IPS-NIHi7 (cell line): Measurements from ENCODE around the gene TPMT.
"Not testable (repeated sequence)": the region's sequence is repeated elsewhere in the genome, so short reads cannot be mapped to it uniquely, and the experiment has no call there.

ENCODE experiments used
- DNase-seq: peaks from one replicate; pipeline ENCODE4 v3.0.0; 2012; ENCODE audit warnings: mixed read lengths; ENCODE audit errors: extremely low spot score

The TPMT gene

DNA sequence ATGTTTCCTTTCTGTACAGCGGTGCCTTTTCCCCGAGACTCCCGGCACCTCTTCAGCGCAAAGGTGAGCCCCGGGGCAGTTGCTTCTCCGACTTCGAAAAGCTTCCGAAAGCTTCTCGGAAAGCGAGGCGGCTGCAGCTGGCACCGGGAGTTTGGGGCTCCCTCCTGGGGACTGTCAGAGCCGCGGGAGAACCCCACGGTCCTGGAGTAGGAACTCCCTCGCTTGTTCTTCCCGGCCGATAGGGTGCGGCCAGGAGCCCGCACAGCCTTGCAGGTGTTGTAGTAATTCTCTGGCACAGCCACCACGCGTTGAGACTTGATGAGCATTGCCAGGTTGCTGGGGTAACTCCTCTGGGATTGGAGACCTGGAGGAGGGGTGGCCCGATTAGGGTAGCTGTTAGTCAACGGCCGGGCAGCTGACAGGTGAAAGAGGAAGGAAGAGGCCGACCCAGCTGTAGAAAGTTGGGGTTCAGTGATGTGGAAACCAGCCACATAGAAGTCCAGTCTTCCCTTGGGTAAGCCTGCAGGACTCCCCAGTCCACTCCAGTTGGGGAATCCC is 1.1 kb upstream of the TPMT start:
- DNase-seq, result peak; percentile 80

DNA sequence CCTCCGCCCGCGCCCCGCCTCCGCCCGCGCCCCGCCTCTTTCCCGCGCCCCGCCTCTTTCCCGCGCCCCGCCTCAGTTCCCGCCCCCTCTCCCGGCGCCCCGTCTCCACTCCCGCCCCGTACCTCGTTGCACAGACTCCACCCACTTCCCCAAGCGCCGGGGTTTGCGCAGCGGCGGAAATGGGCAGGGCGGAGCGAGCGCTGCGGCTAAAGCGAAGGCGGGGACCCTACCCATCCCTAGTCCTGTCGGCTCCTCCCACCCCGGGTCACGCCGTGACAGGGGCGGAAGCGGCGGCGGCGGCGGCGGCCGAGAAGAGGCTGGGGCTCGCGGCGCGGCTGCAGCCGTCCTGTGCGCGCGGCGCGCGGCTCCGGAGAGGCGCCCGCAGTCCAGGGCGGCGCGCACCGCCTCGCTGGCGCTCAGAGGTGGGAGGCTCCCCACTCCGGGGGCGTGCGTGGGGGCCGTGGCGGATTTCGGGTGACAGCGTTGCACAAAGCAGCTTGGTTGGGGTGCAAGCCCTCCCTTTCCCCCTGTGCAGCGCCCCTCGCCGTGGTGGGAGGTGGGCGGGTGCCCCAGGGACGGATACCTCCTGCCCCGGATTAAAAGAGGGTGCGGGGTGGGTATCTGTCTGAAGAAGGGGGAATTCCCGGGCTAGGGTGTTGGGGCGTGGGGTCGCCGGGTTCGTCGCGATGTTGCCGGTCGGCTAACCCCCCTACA is 430 bp upstream of the TPMT start, which contains the start of gene KDM1B:
Gene KDM1B, plus strand, starts transcription at position 273 of the 714 bp plus-strand sequence. CDS start 4,474 bp downstream, outside the sequence.
- peak; percentile 99 for DNase-seq

DNA sequence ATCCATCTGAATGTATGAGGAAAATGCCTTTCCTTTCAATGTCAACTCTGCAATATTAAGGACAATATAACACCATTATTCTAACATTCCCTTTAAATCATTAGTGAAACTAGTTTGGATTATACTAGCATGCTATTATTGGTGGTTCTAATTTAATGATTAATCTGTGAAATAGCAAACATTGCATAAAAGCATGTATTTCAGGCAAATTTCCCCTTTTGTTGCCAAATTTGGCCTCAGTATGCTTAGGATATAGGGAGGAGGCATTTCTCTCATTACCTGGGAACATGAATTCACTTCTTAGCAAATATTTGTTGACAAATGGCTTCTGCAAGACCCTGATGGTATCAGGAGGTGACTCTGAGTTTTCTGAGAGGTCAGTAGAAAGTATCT is 1.6 kb downstream of the TPMT start:
- no peak for DNase-seq

DNA sequence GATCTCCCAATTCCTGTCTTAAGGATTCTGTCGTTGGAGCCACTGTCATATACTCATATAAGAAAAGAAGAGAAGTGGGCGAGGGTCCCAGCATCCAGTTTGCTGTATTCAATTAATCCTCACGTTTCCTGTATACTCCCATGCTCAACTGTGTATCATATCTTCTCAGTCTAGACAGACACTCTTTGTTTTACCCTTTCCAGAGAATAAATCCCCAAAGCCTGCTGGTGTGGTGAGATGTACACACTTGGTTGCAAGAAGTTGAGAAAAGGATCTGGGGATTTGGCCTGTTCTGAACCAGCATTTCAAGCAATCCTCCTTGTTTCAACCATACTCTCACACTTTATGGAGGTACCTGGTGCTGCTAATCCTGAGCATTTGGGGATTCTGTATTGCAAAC is 3.1 kb downstream of the TPMT start:
- DNase-seq, result no peak

DNA sequence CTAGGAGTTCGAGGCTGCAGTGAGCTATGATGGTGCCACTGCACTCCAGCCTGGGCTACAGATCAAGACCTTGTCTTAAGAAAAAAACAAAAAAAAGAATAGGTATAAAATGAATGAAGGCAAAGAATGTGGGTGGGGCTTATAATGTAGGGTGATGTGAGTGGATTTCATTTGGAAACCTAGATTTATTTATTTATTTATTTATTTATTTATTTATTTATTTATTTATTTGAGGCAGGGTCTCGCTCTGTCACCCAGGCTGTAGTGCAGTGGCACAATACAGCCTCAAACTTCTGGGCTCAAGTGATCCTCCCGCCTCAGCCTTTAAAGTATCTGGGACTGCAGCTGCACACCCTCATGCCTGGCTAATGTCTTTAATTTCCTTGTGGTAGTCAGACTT is 3.5 kb downstream of the TPMT start:
- DNase-seq, result not testable (repeated sequence)

DNA sequence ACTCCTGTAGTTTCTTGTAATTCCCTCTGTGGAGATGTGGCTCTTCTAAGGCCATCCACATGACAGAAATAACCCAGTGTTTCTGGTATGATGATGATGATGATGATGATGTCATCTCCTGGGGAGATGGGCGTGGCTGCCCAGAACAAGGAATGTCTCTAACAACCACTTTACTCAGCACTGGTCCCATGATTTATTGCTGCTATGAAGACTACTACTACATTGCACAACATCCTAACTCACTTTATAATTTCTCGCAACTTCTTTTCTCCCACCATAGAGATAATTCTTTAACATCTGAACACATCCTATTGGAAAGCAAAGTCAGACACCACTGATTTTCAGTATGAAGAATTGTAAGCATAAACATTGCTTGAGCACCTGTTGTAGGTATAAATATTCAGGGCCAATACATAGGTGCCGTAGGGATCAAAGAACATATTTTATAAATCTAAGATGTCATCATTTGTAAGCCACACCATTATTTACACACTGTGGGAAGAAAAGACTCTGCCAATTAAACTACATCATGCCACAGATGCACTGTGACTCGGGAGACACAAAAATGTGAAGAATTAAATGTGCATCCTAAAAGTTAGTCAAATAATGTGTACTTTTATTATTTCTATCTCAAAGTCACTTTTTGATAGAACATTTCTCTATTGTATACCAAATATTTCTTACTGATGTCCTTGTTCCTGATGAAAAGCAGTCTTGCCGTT is 6.4 kb downstream of the TPMT start:
- DNase-seq, result no peak

DNA sequence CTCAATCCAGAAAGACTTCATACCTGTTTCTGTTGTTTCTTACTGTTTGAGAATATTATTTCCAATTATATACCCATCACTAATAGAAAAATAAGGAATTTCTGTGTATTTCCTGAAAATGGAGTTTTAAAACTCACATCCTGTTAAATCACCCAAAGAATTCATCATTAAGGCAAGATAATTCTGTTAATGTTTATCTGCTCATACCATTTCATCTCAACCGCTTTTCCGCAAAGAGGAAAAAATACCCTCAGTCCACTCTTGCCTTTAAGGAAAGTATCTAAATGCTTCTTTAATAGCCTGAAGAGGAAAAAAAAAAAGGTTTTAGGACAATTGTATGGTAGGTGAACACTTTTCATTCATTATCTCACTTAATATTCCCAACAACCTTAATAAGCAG is 7.3 kb downstream of the TPMT start:
- DNase-seq, result no peak

DNA sequence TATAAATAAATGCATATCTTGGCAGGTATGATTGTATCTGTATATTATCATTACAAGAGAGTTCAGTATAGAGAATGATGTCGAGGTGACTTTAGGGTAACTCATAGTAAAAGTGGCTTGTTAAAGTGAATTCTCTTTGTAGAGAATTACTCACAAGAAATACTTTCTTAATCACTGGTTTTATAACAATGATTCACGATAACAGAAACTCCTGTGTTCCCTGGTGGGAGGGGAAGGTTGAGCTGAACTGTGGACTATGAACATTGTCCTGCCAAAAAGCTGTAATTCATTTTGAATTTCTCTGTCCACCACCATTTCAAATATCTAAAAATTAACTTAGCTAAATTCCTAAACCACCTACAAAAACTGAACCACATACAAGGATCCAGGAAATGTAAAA is 7.7 kb downstream of the TPMT start:
- no peak for DNase-seq

DNA sequence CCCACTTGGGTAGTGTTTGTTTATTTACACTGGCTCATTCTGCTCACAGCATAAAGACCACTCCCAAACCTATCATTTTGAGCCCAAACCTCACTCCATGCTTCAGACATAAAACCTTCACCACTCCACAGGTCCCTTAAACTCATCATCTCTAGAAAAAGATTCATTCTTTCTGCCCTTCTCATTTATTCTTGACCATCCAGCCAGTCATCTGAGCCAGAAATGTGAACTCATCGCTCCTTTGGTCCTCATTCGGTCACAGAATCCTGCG is 12.4 kb downstream of the TPMT start:
- no peak for DNase-seq

DNA sequence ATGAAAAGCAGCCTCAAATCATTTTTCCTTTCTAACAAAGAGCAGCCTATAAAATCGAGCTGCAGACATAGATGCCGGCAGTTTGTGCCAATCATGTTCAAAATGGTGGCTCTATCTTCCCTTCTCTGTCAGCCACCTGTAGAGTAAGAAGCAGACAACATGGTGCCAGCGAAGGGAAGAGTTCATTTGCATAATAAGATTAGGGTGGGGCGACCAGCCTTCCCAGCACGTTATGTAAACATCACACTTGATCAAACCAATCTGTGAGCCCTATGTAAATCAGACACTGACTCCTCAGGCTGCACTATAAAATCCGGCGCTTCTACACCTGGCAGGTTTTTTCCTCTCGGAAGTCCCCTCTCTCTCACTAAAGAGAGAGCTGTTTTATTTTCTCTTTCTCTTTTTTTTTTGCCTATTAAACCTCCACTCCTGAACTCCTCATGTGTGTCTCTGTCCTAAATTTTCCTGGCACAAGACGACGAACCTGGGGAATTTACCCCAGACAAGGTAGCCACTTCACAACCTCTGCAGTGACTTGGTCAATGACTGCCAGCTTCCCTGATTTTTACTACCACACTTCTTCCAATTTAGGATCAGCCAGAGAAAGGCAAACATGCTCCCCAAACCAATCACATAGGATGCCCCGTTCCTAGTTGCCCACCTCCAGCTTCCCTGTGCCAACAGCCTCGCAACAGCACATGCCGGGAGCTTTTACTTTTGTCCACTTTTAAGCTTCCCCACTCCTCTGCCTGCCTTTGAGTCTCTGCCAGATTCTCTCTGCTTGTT is 12.9 kb downstream of the TPMT start:
- no peak for DNase-seq

DNA sequence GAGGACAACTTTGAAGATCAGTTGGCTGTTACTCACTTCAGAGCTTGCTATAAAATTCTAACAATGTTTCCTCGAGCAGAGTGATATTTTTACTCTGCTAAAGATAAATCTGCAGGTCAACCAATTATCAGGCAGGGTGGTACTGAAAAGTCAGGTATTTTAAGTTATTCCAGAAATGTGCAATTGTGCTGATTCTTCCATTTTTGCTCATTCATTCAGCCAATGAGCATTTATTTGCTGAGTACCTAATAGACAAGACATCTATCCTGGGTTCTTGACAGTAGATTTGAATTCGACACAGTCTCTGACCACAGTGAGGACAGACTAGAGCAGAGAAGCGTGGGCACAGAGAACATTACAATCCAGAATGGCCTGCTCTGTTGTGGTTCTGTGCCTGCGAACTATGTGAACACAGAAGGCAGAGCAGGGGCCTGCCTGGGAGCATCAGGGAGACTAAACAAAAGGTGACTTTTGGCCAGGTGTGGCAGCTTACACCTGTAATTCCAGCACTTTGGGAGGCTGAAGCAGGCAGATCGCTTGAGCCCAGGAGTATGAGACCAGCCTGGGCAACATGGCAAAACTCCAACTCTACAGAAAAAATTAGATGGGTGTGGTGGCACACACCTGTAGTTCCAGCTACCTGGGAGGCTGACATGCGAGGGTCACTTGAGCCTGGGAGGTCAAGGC is 14.8 kb downstream of the TPMT start:
- DNase-seq, result no peak

DNA sequence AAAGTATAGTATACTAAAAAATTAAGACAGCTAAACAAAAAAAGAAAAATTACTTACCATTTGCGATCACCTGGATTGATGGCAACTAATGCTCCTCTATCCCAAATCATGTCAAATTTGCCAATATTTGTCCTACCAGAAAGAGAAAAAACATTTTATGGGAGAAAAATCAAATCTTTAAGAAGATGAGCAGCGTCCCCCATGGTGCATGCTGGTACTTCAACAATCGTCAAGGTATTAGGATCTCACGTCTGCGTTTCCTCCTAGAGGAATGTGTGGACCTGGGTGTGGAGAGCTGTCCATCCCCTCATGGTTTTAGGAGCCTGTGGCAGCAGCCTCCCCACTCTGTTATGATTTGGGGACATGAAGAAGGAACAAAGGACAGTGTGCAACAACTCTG is 16.0 kb downstream of the TPMT start:
- DNase-seq, result peak; percentile 19

DNA sequence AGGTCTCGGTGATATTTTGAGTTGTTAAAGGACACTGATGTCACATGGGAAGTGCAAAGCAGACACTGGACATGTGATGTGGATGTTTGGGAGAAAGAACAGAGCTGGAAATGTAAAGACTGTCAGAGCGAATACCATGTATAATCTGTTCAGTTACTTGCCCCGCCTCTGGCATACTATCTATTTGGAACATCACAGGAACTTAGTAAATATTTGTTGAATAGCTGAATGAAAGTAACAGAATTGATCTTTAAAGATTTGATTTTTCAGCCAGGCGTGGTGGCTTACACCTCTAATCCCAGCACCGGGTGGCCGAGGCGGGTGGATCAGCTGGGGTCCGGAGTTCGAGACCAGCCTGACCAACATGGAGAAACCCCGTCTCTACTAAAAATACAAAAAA is 18.6 kb downstream of the TPMT start:
- DNase-seq, result no peak

DNA sequence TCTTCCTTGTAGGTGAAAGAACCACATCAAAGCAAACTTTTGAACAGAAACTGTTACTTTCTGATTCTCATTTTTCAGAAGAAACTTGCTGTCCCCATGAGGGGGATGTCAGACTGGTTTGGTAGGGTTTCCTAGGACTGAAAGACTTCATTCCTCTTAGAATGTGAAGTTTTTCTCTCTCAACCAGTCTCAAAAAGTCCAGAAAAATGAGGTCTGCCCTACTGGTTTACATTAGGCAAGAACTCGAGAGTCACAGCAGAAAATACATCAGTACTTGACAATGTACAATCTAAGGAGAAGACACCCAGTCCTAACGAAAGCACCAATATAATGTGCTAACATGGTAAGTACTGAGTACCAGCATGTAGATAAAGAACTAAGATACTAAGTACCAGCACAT is 19.7 kb downstream of the TPMT start:
- DNase-seq, result no peak

DNA sequence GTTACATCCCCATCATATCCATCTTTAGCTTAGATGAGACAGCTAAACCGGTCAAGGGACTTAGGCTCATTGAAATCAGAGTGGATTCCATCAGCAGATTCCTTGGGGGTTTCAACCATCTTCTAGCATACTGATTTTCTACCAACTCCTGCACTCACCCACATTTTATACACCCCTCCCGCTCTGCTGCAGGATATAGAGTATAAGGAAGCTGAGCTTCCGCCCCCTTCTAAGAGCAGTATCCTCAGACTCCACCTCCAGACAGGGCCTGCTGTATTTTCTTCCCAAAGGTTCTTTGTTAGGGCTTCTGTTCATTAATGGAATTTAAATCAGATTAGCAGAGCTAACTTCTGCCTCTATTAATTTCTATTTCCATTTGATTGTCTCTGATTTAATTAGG is 22.5 kb downstream of the TPMT start:
- no peak for DNase-seq

DNA sequence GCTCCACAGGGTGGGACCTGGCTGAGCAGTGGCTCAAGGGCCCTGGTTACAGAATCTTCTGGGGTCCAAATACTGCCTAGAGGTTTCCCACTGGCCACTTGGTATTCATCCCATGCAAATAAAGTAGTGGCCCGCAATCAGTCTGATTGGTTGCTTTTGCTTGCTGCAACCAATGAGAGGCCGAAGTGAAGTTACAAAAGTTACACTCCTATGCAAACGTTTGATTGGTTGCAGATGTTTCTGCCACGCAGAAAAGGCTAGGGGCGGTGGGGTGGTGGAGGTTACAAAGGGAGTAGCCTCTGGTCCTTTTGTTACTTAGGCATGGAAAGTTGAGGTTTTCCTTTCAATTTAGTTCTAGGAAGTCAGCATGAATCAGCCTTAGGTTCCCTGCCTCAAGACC is 28.8 kb downstream of the TPMT start:
- DNase-seq, result no peak

DNA sequence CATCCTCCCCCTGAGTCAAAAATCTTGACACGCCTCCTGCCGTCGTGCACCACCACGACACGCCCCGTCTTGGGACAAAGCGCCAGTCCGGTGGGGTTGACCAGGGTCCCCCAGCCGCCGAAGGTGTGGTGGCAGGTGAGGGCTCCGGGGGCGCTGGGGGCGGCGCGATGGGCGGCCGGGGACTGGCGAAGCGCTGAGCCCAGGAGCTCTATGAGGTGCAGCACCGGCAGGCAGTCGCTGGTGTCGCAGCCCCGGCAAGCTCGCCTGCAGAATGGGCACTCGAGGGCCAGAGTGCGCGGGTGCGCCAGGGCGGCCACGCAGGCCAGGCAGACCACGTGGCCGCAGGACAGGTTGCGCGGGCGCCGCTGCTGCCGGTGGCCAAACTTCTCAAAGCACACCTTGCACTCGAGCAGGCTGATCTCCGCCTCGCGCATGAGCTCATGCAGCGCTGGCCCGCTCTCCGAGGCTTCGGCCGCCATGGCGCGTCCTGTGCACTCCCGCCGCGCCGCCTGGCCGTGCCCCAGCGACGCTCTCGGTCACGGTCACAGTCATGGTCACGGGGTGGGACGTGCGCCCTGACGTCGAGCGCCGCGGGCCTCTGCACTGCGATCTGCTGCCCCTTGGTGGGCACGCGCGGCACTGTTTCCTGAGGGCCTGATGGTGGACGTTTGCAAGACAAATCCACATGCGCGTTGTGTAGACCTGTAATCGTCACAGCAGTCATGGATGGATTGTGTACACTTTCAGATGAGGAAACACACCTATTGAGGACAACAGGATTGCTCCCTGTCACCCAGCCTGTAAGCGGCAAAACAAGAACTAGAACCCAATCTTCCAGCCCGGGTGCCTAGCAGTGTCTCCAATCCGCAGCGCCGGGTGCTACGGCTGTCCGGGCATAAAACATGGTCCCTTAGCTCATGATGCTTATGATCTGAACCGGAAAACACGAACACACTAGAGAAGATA is 32.5 kb downstream of the TPMT start, which contains the start of gene NHLRC1:
Gene NHLRC1, minus strand, starts transcription at position 550 of the 966 bp plus-strand sequence. Its CDS starts 71 bp downstream, at position 479.
- peak; percentile 85 for DNase-seq

DNA sequence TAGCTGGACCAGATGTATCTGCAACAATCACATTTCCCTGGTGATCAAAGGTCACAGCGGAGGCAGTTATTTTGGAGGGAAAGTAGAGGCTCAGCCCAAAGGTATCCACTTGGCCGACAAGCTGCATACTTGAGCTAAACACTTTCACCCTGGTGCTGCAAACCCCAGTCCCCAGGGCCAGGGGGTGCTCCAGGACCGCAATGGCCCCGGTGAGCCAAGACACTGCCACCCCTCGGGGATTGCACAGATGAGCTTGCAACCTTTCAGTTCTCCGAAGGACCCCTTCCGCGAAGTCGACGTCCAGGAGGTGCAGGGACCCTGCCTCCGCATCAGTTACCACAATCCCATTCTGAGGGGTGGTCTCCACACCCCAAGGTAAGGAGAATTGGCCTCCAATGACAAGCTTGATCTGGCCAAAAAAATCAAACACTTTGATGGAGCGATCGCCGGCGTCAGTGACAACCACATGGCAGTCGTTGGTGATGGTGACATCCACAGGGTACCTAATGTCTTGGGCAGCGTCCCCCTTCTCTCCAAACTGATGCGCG is 33.2 kb downstream of the TPMT start:
- peak; percentile 64 for DNase-seq

DNA sequence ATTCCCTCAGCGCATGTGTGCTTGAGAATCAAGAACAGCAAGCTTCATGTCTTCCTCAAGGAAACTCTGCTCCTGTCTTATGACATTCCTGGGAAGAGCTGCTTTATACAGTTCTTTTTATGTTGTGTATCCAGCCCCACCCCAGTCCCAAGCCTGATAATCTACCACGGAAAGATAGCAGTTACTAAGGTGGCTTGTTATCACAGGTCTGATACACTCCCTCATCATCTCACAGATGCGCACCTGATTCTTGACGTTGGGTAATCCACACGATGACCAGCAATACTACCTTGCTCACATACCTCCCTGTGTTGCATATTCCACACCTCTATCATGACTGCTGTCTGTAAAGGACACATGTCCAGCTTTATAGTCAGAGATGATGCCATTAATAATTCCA is 35.6 kb downstream of the TPMT start:
- DNase-seq, result no peak

DNA sequence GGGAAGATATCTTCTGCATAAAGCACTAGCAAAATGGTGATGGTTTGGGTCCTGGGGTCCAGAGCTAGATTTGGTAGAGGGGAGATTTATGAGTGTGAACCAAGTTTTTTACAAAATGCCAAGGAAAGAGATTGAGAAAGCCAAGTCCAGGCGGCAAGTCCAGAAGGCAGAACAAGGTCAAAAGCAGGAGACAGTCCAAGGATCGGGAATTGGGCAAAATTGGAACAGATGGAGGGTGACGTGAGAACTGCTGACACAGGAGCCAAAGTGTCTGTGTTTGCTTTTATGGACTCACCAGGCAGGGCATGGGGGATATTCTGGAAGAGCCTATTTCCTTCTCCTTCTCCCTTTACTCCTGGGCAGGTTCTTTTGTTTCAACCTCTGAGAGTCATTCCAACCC is 36.5 kb downstream of the TPMT start:
- DNase-seq, result no peak
